Uterus (tissue), 2 donors: ENCODE results near the gene WWC1.

Experiments used
- POLR2A ChIP-seq, 2 donors: fragments of 450-650 bp; IDR thresholded peaks; one replicate each; pipeline ENCODE4 v1.6.1; 2016; ENCODE audit warnings: antibody characterized with exemption in 2 of 2, mild to moderate bottlenecking in 1 of 2, moderate library complexity in 1 of 2
- TF ChIP-seq, protein P1 (sequence below), 4 experiments: fragments of 200-600 bp in 2 of 4; fragments of 450-650 bp in 2 of 4; sonication (generic) in 2 of 4; IDR thresholded peaks; one replicate each; pipeline ENCODE4 v1.5.1; 2016 to 2019; ENCODE audit warnings: antibody characterized with exemption in 4 of 4, mild to moderate bottlenecking in 2 of 4, moderate library complexity in 1 of 4

DNA sequence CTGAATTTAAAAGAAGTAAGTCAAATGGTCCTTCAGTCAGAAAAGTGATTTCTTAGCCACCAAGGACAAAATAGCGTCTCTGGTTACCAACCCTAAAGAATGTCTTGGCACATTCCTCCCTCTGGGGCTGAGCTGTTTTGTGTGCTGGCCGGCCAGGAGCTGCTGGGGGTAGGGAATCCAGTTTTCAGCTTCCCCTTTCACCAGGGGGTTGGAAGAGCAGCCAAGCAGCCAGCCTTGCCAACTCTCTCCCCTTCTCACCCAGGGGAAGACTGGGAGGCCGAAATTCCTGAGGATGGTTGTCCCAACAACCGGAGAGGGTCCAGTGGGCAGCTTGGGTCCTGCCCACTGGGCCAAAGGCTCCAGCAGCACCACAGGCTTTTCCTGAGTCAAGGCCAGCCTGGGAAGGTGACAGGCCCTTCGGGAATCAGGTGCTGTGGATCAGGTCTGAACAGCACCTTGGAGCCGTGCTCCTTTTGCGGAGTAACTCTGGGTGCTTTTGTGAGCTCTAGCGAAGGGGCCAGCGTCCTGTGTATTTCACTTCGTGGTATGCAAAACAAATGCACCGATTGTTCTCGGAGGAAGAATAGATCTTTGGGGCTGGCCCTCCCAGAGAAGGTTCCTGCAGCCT, 4.2 kb downstream of the WWC1 start:
- no peak for TF ChIP-seq POLR2A (IDR thresholded peaks at IDR 0.05)
- TF ChIP-seq, protein P1, sequence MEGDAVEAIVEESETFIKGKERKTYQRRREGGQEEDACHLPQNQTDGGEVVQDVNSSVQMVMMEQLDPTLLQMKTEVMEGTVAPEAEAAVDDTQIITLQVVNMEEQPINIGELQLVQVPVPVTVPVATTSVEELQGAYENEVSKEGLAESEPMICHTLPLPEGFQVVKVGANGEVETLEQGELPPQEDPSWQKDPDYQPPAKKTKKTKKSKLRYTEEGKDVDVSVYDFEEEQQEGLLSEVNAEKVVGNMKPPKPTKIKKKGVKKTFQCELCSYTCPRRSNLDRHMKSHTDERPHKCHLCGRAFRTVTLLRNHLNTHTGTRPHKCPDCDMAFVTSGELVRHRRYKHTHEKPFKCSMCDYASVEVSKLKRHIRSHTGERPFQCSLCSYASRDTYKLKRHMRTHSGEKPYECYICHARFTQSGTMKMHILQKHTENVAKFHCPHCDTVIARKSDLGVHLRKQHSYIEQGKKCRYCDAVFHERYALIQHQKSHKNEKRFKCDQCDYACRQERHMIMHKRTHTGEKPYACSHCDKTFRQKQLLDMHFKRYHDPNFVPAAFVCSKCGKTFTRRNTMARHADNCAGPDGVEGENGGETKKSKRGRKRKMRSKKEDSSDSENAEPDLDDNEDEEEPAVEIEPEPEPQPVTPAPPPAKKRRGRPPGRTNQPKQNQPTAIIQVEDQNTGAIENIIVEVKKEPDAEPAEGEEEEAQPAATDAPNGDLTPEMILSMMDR (IDR thresholded peaks at IDR 0.05), result no peak
